Activated naive CD4-positive, alpha-beta T cell treated with anti-CD3 and anti-CD28 coated beads, Interleukin-2, amount 10 ng/mL, durations not matched to agents 5 hours and 36 hours (primary cell): Measurements from ENCODE around the gene IL22RA1. TPM values are rescaled to one million over a fixed set of nuclear protein-coding genes. Genes with fewer than 3 reads are reported as not detected.

Source experiments
- total RNA-seq, 2 experiments: library from RNA; stranded (reverse); gene quantifications; one replicate each; pipeline ENCODE4 v1.2.3, GENCODE V29; 2021

The IL22RA1 gene, protein sequence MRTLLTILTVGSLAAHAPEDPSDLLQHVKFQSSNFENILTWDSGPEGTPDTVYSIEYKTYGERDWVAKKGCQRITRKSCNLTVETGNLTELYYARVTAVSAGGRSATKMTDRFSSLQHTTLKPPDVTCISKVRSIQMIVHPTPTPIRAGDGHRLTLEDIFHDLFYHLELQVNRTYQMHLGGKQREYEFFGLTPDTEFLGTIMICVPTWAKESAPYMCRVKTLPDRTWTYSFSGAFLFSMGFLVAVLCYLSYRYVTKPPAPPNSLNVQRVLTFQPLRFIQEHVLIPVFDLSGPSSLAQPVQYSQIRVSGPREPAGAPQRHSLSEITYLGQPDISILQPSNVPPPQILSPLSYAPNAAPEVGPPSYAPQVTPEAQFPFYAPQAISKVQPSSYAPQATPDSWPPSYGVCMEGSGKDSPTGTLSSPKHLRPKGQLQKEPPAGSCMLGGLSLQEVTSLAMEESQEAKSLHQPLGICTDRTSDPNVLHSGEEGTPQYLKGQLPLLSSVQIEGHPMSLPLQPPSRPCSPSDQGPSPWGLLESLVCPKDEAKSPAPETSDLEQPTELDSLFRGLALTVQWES
- total RNA-seq = not detected

DNA sequence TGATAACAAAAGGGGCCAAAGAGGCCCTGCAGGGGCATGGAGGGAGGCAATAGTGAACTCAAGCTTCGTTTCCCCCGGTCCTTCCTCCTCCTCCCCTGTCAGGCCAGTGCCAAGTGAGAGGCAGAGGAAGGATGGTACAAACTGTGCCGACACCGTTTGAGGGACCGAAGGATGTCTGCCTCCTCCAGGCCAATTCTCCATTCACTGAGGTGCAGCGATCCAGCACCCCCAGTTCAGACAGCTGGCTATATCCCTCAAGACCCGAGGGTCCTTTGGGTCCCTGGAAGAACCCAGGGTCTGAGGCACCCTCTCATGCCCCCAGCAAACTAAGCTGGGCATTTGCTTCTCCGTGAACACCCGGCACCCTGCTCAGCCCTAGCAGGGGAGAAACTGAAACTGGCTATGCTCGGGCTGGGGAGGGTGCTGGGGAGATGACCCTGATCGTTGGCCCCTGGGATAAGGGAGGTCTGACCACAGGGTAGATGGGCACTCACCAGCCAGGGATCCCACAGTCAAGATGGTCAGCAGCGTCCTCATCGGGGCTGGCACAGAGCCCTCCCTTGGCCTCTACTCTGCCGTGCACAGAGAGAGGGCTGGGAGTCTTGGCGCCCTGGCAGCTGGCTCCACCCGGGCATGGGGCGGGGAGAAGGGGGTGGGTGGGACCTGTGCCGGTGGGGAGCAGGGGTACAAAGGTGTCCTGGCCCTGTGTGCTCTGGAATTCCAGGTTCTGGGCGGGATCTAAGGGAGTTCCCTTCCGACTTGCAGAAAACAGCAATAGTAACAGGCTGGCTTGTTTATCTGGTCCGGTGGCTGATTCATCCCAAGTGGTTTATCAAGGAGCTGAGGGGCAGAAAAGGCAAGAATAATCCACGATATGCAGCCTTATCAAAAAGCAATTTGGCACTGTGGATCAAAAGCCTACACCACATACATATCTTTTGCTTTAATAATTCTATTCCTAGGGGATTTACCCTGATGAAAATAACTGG lies at the start of gene IL22RA1:
IL22RA1 (minus strand) TSS at position 595 of the 989 bp plus-strand sequence; CDS start at position 537, 58 bp downstream.

DNA sequence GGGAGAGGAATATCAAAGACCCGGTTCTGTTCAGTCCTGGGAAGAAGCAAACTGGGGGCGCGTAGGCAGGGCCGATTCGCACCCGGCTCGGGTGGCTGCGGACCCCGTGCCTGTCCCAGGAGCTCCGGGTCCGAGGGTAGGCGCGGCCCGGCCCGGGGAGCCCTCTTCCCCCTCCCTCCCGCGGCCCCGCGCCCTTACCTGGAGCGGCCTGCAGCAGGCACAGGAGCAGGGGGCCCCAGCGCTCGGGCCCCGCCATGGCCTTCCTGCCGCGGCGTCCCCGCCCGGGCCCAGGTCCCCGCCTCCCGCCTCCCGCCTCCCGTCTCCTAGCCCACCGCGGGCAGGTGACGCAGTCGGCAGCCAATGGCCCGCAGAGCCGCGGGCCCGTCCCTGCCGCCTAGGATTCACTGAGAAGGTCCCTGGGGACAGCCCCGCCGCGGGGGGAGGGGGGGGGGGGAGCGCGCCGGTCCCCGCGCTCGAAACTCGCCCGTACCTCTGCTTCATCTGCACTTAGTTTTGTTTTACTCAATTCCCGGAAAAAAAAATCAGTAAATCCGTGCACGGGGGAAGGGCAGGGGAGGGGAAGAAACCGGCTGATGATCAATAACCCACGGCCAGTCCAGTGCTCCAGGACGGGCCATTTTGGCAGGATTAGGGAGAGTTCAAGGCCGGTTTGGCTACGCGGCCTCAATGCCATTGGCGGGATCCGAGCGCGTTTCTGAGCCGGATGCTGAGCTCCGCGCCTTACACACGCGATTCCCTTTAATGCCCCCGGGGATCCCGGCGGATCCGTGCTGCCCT lies 44.3 kb upstream of the IL22RA1 start, which contains the start of gene IFNLR1:
IFNLR1 (minus strand) TSS at position 297 of the 798 bp plus-strand sequence; CDS start at position 256, 41 bp downstream.

DNA sequence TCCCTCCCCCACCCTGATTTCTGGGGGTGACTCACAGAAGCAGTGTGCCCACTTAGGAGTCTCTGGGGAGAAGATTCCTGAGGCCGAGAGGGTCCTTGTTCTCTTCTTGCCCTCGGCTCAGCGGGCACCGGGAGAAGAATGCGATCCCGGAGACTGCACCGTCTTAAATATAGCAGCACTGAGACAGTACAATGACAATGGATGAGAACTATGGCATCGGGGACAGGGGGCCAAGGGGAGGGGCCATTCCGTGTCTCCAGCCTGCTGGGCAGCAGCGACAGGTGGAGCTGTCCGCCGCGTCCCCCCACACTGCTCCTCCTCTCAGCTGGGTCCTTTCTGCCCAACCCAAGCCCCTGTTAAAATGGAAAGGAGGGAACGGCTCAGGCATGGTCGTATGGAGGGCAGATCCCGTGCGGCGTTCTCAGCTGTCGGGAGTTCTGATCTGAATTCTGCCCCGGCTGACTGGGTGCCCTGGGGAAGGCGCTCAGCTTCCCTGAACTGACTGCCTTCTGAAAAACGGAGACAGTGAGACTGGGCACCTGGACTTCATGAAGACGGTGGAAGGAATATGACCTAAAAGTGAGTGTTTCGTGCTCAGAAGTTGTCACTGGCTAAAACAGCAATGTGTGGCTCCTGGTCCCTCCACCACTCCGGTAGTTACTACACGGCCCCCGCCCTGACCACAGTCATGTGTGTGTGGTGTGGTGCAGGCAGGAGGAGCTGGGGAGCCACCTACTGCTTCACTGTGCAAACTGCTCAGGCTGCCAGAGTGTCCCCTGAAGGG lies 30.8 kb downstream of the IL22RA1 start, which contains the start of gene MYOM3:
MYOM3 (minus strand) TSS at position 140 of the 784 bp plus-strand sequence. CDS start 3,499 bp downstream, outside the sequence.

Other genes starting within 250 kb of the IL22RA1 start
- gene CNR2, start 229.8 kb downstream of the IL22RA1 start, total RNA-seq = under 1 TPM; 0.28 to 0.29 TPM
- 100 to 1,000 TPM; 132 to 145 TPM for gene PNRC2, start 183.3 kb downstream of the IL22RA1 start, total RNA-seq
- gene SRSF10, start 162.8 kb downstream of the IL22RA1 start, total RNA-seq = 100 to 1,000 TPM; 186 to 190 TPM
- not detected for gene MYOM3, start 31.0 kb downstream of the IL22RA1 start, total RNA-seq
- gene IFNLR1, start 44.1 kb upstream of the IL22RA1 start, total RNA-seq = 1 to 10 TPM; 2.1 to 2.7 TPM
- not detected for gene GRHL3, start 176.2 kb upstream of the IL22RA1 start, total RNA-seq